ENCODE measurements around the gene ROCK2. TPM values are rescaled to one million over a fixed set of nuclear protein-coding genes. Genes with fewer than 3 reads are reported as not detected.

ROCK2 gene
- total RNA-seq, 1 donor from 2014 or later, result 45.4 TPM

- no peak for TF ChIP-seq CTCF (IDR thresholded peaks at IDR 0.05; ENCODE audit: unreplicated experiment)
- H3K27ac Mint-ChIP-seq, result peak overlapping the region; percentile 71
- H3K36me3 Mint-ChIP-seq, result no peaks in the 10 kb centered on the region
- peaks cover 26% of the 10 kb centered on the region for H3K4me1 Mint-ChIP-seq
- no peaks in the 10 kb centered on the region for H3K9me3 Mint-ChIP-seq
- no peaks in the 10 kb centered on the region for H3K27me3 Mint-ChIP-seq (ENCODE audit: low read depth)
- no peak overlapping the region for H3K4me3 Mint-ChIP-seq
- no peak for DNase-seq (ENCODE audit: low spot score in 2 of 2, unreplicated experiment in 2 of 2)
These were observed 35.1 kb upstream of the ROCK2 start for GRCh38 chr2:11379558-11379957.

- no peak for DNase-seq (ENCODE audit: low spot score in 2 of 2, unreplicated experiment in 2 of 2)
- no peaks in the 10 kb centered on the region for H3K9me3 Mint-ChIP-seq
- H3K4me3 Mint-ChIP-seq, result no peak overlapping the region
- no peaks in the 10 kb centered on the region for H3K36me3 Mint-ChIP-seq
- no peak for TF ChIP-seq CTCF (IDR thresholded peaks at IDR 0.05; ENCODE audit: unreplicated experiment)
- H3K27me3 Mint-ChIP-seq (ENCODE audit: low read depth), result no peaks in the 10 kb centered on the region
- peak overlapping the region; percentile 47 for H3K27ac Mint-ChIP-seq
- peaks cover 42% of the 10 kb centered on the region for H3K4me1 Mint-ChIP-seq
These were observed 33.6 kb upstream of the ROCK2 start for GRCh38 chr2:11377928-11378545.

GRCh38 chr2:11376071-11376470, 31.6 kb upstream of the ROCK2 start:
- Mint-ChIP-seq H3K27me3 (ENCODE audit: low read depth) (no peaks in the 10 kb centered on the region), H3K36me3 (no peaks in the 10 kb centered on the region), H3K4me3 (no peak overlapping the region), H3K4me1 (peaks cover 39% of the 10 kb centered on the region), H3K27ac (peak overlapping the region; percentile 34), H3K9me3 (no peaks in the 10 kb centered on the region)
- no peak for DNase-seq (ENCODE audit: low spot score in 2 of 2, unreplicated experiment in 2 of 2)
- TF ChIP-seq CTCF (IDR thresholded peaks at IDR 0.05; ENCODE audit: unreplicated experiment), result no peak

GRCh38 chr2:11375689-11376027, 31.2 kb upstream of the ROCK2 start:
- peaks cover 44% of the 10 kb centered on the region for H3K4me1 Mint-ChIP-seq
- H3K36me3 Mint-ChIP-seq, result no peaks in the 10 kb centered on the region
- no peak for DNase-seq (ENCODE audit: low spot score in 2 of 2, unreplicated experiment in 2 of 2)
- TF ChIP-seq CTCF (IDR thresholded peaks at IDR 0.05; ENCODE audit: unreplicated experiment), result no peak
- H3K27me3 Mint-ChIP-seq (ENCODE audit: low read depth), result no peaks in the 10 kb centered on the region
- no peaks in the 10 kb centered on the region for H3K9me3 Mint-ChIP-seq
- H3K27ac Mint-ChIP-seq, result no peak overlapping the region
- H3K4me3 Mint-ChIP-seq, result no peak overlapping the region

- Mint-ChIP-seq H3K27ac (peak overlapping the region; percentile 97), H3K36me3 (no peaks in the 10 kb centered on the region), H3K4me3 (no peak overlapping the region), H3K9me3 (no peaks in the 10 kb centered on the region), H3K4me1 (peaks cover 46% of the 10 kb centered on the region), H3K27me3 (ENCODE audit: low read depth) (no peaks in the 10 kb centered on the region)
- no peak for DNase-seq (ENCODE audit: low spot score in 2 of 2, unreplicated experiment in 2 of 2)
- no peak for TF ChIP-seq CTCF (IDR thresholded peaks at IDR 0.05; ENCODE audit: unreplicated experiment)
These were observed 30.7 kb upstream of the ROCK2 start for GRCh38 chr2:11375025-11375688.

Measured in mesothelial cell of epicardium (in vitro differentiated cells).